Subcutaneous abdominal adipose tissue (tissue), 5 donors: Measurements from ENCODE around the gene KLHL29.
A peak's percentile ranks its signal among the peaks of the same experiment; 100 is the strongest.

Experiments used
- H3K27ac ChIP-seq: one replicate; pipeline ENCODE4 v1.7.0; 2013; ENCODE audit warnings: low read depth, mild to moderate bottlenecking, inconsistent platforms, low read length, moderate library complexity
- H3K27me3 ChIP-seq, 5 donors: one replicate each; pipeline ENCODE4 v1.7.0; 2013; ENCODE audit warnings: low read length in 5 of 5, inconsistent platforms in 1 of 5; ENCODE audit not compliant: control insufficient read depth in 5 of 5, insufficient read depth in 4 of 5
- H3K36me3 ChIP-seq, 5 donors: one replicate each; pipeline ENCODE4 v1.7.0; 2013; ENCODE audit warnings: low read length in 5 of 5; ENCODE audit not compliant: control insufficient read depth in 5 of 5, insufficient read depth in 5 of 5
- H3K4me1 ChIP-seq, 5 donors: one replicate each; pipeline ENCODE4 v1.7.0; 2013; ENCODE audit warnings: low read length in 5 of 5, mild to moderate bottlenecking in 3 of 5, moderate library complexity in 1 of 5; ENCODE audit not compliant: control insufficient read depth in 5 of 5, insufficient read depth in 5 of 5
- H3K4me3 ChIP-seq, 5 donors: one replicate each; pipeline ENCODE4 v1.7.0; 2013; ENCODE audit warnings: low read length in 5 of 5, low read depth in 1 of 5
- H3K9ac ChIP-seq, 5 donors: one replicate each; pipeline ENCODE4 v1.7.0; 2013; ENCODE audit warnings: low read length in 5 of 5, mild to moderate bottlenecking in 4 of 5, moderate library complexity in 3 of 5
- H3K9me3 ChIP-seq, 5 donors: one replicate each; pipeline ENCODE4 v1.7.0; 2013; ENCODE audit warnings: low read length in 5 of 5; ENCODE audit not compliant: control insufficient read depth in 5 of 5
- donor health status: healthy.
- donor health status: healthy.
- donor health status: healthy.
- donor health status: healthy.
- donor health status: healthy.

Gene KLHL29

GRCh38 chr2:23557455-23557854 lies 172.5 kb downstream of the KLHL29 start:
- H3K36me3 ChIP-seq: no peaks in the 10 kb centered on the region
- H3K9me3 ChIP-seq: no peaks in the 10 kb centered on the region
- no peak overlapping the region for H3K27ac ChIP-seq
- no peak overlapping the region for H3K4me3 ChIP-seq
- peaks cover 0 to 47% (median 43%) of the 10 kb centered on the region in 5 donors for H3K4me1 ChIP-seq
- H3K27me3 ChIP-seq: no peaks in the 10 kb centered on the region
- H3K9ac ChIP-seq: no peak overlapping the region

- no peak overlapping the region for H3K4me3 ChIP-seq
- peaks cover 0 to 57% (median 48%) of the 10 kb centered on the region in 5 donors for H3K4me1 ChIP-seq
- no peaks in the 10 kb centered on the region for H3K9me3 ChIP-seq
- no peak overlapping the region for H3K27ac ChIP-seq
- H3K27me3 ChIP-seq: no peaks in the 10 kb centered on the region
- H3K9ac ChIP-seq: no peak overlapping the region
- H3K36me3 ChIP-seq: no peaks in the 10 kb centered on the region
These were observed 174.7 kb downstream of the KLHL29 start for GRCh38 chr2:23559561-23560239.

- H3K27ac ChIP-seq: no peak overlapping the region
- peaks cover 0 to 65% (median 55%) of the 10 kb centered on the region in 5 donors for H3K4me1 ChIP-seq
These were observed 176.1 kb downstream of the KLHL29 start for GRCh38 chr2:23561088-23561487.

GRCh38 chr2:23561544-23561943 lies 176.6 kb downstream of the KLHL29 start:
- Histone ChIP-seq H3K27me3 (no peaks in the 10 kb centered on the region), H3K9me3 (no peaks in the 10 kb centered on the region), H3K4me3 (no peak overlapping the region), H3K36me3 (no peaks in the 10 kb centered on the region), H3K4me1 (peaks cover 0 to 62% (median 54%) of the 10 kb centered on the region in 5 donors), H3K27ac (no peak overlapping the region), H3K9ac (no peak overlapping the region)

More at GRCh38 chr2:23561088-23561487, 176.1 kb downstream of the KLHL29 start:
- Histone ChIP-seq H3K4me3 (no peak overlapping the region), H3K9ac (no peak overlapping the region), H3K27me3 (no peaks in the 10 kb centered on the region), H3K36me3 (no peaks in the 10 kb centered on the region), H3K9me3 (no peaks in the 10 kb centered on the region)

GRCh38 chr2:23562143-23562542 lies 177.2 kb downstream of the KLHL29 start:
- Histone ChIP-seq H3K9ac (no peak overlapping the region), H3K9me3 (no peaks in the 10 kb centered on the region), H3K4me3 (no peak overlapping the region), H3K36me3 (no peaks in the 10 kb centered on the region), H3K4me1 (peaks cover 0 to 56% (median 48%) of the 10 kb centered on the region in 5 donors), H3K27ac (no peak overlapping the region), H3K27me3 (no peaks in the 10 kb centered on the region)

- Histone ChIP-seq H3K4me1 (peaks cover 0 to 52% (median 47%) of the 10 kb centered on the region in 5 donors), H3K27ac (peak overlapping the region; percentile 77), H3K9ac (no peak overlapping the region)
These were observed 178.2 kb downstream of the KLHL29 start for GRCh38 chr2:23563151-23563550.

GRCh38 chr2:23563673-23564614 lies 179.0 kb downstream of the KLHL29 start:
- peak overlapping the region in 2 of 5 donors; percentile 20 to 48 for H3K9ac ChIP-seq
- no peaks in the 10 kb centered on the region for H3K27me3 ChIP-seq
- peak overlapping the region; percentile 77 for H3K27ac ChIP-seq
- H3K9me3 ChIP-seq: no peaks in the 10 kb centered on the region
- H3K4me1 ChIP-seq: peaks cover 0 to 52% (median 47%) of the 10 kb centered on the region in 5 donors
- H3K4me3 ChIP-seq: no peak overlapping the region
- H3K36me3 ChIP-seq: no peaks in the 10 kb centered on the region

More at GRCh38 chr2:23563151-23563550, 178.2 kb downstream of the KLHL29 start:
- Histone ChIP-seq H3K4me3 (no peak overlapping the region), H3K36me3 (no peaks in the 10 kb centered on the region), H3K9me3 (no peaks in the 10 kb centered on the region), H3K27me3 (no peaks in the 10 kb centered on the region)

- H3K36me3 ChIP-seq: no peaks in the 10 kb centered on the region
- no peaks in the 10 kb centered on the region for H3K9me3 ChIP-seq
- peak overlapping the region; percentile 77 for H3K27ac ChIP-seq
- H3K4me1 ChIP-seq: peaks cover 0 to 55% (median 48%) of the 10 kb centered on the region in 5 donors
- H3K27me3 ChIP-seq: no peaks in the 10 kb centered on the region
- H3K4me3 ChIP-seq: no peak overlapping the region
- peak overlapping the region in 2 of 5 donors; percentile 20 to 48 for H3K9ac ChIP-seq
These were observed 179.6 kb downstream of the KLHL29 start for GRCh38 chr2:23564615-23564960.

- H3K4me1 ChIP-seq: peaks cover 0 to 60% (median 53%) of the 10 kb centered on the region in 5 donors
- H3K9ac ChIP-seq: peak overlapping the region in 1 of 5 donors; percentile 48
- H3K36me3 ChIP-seq: no peaks in the 10 kb centered on the region
- no peak overlapping the region for H3K4me3 ChIP-seq
- no peak overlapping the region for H3K27ac ChIP-seq
- no peaks in the 10 kb centered on the region for H3K9me3 ChIP-seq
- H3K27me3 ChIP-seq: no peaks in the 10 kb centered on the region
These were observed 180.4 kb downstream of the KLHL29 start for GRCh38 chr2:23565374-23565773.

GRCh38 chr2:23565814-23566213 lies 180.8 kb downstream of the KLHL29 start:
- H3K27ac ChIP-seq: no peak overlapping the region
- H3K9ac ChIP-seq: peak overlapping the region in 1 of 5 donors; percentile 11

More at GRCh38 chr2:23565814-23566213, 180.8 kb downstream of the KLHL29 start:
- Histone ChIP-seq H3K4me3 (no peak overlapping the region), H3K27me3 (no peaks in the 10 kb centered on the region), H3K36me3 (no peaks in the 10 kb centered on the region), H3K4me1 (peaks cover 0 to 55% (median 49%) of the 10 kb centered on the region in 5 donors), H3K9me3 (no peaks in the 10 kb centered on the region)
